ENCODE data around the gene CCDC138.

Gene CCDC138

DNA sequence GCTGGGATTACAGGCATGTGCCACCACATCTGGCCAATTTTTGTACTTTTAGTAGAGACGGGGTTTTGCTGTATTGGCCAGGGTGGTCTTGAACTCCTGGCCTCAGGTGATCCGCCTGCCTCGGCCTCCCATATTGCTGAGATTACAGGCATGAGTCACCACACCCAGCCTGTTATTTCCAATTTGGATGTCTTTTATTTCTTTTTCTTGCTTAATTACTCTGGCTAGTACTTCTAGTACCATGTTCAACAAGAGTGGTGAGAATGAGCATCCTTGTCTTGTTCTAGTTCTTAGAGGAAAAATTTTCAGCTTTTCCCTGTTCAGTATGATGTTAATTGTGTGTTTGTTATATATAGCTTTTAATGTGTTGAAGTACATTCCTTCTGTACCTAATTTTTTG, 23.4 kb downstream of the CCDC138 start:
- no peak for TF ChIP-seq POLR2A (IDR thresholded peaks at IDR 0.05; ENCODE audit: low read depth, low read length)
- DNase-seq (ENCODE audit: insufficient read length, low spot score) (no peak), FAIRE-seq (no peak)

DNA sequence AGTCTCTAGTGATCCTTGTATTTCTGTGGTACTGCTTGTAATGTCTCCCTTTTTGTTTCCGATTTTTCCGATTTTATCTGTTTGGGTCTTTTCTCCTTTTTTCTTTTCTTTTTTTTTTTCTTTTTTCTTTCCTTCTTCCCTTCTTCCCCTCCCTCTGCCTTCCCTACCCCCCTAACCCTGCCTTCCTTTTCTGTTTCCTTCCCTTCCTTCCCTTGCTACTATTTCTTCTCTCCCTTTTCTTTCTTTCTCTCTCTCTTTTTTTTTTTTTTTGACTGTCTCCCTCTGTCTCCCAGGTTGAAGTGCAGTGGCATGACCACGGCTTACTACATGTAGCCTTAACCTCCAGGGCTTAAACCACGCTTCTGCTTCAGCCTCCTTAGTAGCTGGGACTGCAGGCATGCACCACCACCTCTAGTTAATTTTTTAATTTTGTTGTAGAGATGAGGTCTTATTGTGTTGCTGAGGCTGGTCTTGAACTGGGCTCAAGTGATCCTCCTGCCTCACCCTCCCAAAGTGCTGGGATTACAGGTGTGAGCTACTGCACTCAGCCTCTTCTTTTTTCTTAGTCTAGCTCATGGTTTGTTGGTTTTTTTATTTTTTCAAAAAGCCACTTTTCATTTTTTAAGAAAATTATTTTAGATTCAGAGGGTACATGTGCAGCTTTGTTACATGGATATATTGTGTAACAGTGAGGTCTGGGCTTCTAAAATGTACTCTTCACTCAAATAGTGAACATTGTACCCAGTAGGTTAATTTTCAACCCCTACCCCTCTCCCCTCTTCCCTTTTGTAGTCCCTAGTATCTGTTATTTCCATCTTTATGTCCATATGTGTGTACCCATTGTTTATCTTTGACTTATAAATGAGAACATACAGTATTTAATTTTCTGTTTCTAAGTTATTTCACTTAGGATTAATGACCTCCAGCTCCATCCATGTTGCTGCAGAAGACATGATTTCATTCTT, 24.7 kb downstream of the CCDC138 start:
- no peak for DNase-seq (ENCODE audit: insufficient read length, low spot score)
- TF ChIP-seq POLR2A (IDR thresholded peaks at IDR 0.05; ENCODE audit: low read depth, low read length): no peak
- FAIRE-seq: no peak

DNA sequence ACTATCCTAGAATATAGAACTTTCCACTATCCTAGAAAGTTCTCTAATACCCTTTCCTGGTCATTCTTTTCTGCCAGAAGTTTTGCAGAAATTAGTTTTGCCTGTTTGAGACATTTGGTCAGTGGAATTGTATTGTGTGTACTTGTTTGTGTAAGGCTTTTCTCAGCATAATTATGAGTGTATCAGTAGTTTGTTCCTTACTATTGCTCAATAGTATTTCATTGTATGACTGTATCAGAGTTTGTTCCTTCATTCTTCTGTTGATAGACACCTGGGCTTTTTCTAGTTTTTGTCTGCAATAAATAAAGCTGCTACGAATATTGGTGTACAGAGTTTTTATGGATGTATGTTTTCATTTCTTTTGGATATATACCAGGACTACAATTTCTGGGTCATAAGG, 27.2 kb downstream of the CCDC138 start:
- no peak for FAIRE-seq
- DNase-seq (ENCODE audit: insufficient read length, low spot score): no peak
- TF ChIP-seq POLR2A (IDR thresholded peaks at IDR 0.05; ENCODE audit: low read depth, low read length): no peak

DNA sequence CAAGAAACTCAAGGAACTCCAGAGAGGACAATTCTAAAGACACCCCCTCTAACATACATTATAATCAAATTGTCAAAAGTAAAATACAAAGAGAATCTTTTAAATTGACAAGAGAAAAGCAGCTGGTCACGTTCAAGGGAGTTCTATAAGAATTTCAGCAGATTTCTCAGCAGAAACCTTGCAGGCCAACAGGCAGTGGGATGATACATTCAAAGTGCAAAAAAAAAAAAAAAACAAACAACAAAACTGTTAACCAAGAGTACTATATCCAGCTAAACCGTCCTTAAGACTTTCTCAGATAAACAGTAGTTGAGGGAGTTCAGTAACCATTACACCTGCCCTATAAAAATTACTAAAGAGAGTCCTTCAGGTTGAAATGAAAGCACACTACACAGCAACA, 33.9 kb downstream of the CCDC138 start:
- no peak for TF ChIP-seq POLR2A (IDR thresholded peaks at IDR 0.05; ENCODE audit: low read depth, low read length)
- no peak for FAIRE-seq
- no peak for DNase-seq (ENCODE audit: insufficient read length, low spot score)

DNA sequence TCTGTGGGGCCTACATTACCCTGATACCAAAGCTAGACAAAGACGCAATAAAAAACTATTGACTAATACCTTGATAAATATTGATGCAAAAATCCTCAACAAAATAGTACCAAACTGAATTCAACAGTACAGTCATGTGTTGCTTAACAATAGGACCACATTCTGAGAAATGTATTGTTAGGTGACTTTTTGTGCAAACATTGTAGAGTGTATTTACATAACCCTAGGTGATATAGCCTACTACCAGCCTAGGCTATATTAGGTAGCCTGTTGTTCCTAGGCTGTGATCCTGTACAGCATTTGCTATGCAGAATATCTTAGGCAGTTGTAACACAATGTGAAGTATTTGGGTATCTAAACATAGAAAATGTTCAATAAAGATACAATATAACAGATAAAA, 36.7 kb downstream of the CCDC138 start:
- DNase-seq (ENCODE audit: insufficient read length, low spot score): no peak
- FAIRE-seq: no peak
- TF ChIP-seq POLR2A (IDR thresholded peaks at IDR 0.05; ENCODE audit: low read depth, low read length): no peak

DNA sequence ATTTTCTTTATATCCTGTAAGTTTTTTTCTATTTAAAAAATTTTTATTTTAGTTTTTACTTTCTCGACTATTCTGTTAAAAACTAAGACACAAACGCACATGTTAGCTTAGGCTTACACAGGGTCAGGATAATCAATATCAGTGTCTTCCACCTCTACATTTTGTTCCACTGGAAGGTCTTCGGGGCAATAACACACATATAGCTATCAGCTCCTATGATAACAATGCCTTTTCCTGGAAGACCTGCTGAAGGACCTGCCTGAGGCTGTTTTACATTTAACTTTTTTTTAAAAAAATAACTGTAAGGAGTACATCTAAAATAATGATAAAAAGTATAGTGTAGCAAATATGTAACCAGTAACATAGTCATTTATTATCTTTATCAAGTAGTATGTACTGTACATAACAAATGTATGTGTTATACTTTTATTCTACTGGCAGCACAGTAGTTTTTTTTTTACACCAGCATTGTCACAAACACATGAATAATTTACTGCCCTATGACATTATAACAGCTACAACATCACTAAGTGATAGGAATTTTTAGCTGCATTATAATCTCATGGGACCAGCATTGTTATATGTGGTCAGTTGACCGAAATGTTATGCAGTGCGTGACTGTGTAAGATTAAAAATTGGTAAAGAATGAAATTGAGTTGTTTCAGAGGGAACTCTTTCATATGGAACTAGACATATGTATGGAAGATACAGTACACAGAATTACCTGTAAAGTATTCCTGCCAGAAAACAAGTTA, 37.9 kb downstream of the CCDC138 start:
- no peak for TF ChIP-seq POLR2A (IDR thresholded peaks at IDR 0.05; ENCODE audit: low read depth, low read length)
- FAIRE-seq (no peak), DNase-seq (ENCODE audit: insufficient read length, low spot score) (no peak)

DNA sequence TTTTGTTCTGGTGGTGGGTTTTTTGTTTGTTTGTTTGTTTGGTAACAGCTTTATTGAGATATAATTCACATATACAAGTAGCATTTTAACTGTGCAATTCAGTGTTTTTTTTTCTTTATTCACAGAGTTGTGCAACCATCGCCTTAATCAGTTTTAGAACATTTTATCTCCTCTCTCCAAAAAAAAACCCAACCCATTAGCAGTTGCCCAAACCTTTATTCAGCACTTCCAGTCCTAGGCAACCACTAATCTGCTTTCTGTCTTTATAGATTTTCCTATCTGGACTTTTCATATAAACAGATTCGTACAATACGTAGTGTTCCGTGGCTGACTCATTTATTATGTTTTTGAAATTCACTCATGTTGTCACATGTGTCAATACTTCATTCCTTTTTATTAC, 38.7 kb downstream of the CCDC138 start:
- FAIRE-seq (no peak), DNase-seq (ENCODE audit: insufficient read length, low spot score) (no peak)
- no peak for TF ChIP-seq POLR2A (IDR thresholded peaks at IDR 0.05; ENCODE audit: low read depth, low read length)

DNA sequence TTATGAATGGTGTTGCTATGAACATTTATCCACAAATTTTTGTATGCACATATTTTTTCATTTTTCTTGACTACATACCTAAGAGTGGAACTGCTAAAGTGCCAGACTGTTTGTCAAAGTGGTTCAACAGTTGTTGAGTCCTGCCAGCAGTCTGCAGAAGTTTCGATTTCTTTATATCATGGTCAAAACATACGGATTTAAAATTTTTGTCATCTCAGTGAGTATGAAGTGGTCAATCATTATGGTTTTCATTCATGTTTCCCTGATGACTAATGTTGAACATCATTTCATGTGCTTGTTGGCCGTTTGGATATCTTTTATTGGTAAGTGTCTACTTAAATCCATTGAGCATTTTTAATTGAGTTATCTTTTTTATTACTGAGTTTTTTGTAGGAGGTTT, 39.2 kb downstream of the CCDC138 start:
- no peak for DNase-seq (ENCODE audit: insufficient read length, low spot score)
- no peak for TF ChIP-seq POLR2A (IDR thresholded peaks at IDR 0.05; ENCODE audit: low read depth, low read length)
- peak; percentile 11 for FAIRE-seq

DNA sequence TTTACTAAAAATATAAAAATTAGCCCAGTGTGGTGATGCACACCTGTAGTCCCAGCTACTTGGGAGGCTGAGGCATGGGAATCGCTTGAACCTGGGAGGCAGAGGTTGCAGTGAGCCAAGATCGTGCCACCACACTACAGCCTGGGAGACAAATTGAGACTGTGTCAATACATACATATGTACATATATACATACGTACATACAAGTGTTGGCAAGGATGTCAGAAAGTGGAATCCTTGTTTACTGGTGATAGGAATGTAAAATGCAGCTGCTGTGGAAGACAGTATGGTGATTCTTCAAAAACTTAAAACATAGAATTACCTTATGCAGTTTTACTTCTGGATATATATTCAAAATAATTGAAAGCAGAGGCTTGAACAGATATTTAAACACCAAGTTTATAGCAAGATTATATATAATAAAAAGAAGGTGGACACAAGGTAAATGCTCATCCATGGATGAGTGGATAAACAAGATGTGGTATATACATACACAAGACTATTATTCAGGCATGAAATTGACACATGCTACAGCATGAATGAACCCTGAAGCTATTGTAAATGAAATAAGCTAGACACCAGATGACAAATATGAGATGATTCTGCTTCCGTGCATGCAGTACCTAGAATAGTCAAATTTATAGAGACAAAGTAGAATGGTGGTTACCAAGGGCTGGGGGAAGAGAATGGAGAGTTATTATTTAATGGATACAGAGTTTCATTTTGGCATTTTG, 43.2 kb downstream of the CCDC138 start:
- no peak for TF ChIP-seq POLR2A (IDR thresholded peaks at IDR 0.05; ENCODE audit: low read depth, low read length)
- no peak for FAIRE-seq
- no peak for DNase-seq (ENCODE audit: insufficient read length, low spot score)

DNA sequence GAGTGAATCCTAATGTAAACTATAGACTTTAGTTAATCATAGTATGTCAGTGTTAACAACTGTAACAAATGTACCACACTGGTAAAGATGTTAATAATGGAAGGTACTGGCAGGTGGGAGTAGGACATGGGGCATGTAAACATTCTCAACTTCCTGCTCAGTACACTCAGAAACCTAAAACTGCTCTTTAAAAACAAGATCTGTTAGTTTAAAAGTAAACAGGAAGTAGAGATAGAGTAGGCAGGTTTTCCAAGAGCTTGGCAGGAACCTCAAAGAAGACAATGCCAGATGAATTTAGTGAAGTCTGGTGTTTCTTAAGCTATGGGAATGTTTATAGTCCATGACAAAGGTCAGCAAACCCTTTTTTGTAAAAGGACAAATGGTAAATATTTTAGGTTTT, 46.6 kb downstream of the CCDC138 start:
- DNase-seq (ENCODE audit: insufficient read length, low spot score) (no peak), FAIRE-seq (peak; percentile 15)
- TF ChIP-seq POLR2A (IDR thresholded peaks at IDR 0.05; ENCODE audit: low read depth, low read length): no peak

DNA sequence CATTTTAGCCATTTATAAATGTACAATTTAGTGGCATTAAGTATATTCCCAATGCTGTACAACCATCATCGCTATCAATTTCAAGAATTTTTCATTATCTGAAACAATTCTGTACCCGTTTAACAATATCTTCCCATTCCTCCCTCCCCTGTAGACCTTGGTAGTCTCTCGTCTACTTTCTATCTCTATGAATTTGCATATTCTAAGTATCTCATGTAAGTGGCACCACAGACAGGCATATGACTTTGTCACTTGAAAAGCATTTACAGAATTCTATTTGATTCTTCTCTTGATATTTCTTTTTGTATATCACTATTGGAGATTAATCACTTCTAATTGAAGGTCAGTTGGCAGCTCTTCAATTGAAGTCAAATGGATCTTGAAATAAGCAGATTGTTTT, 48.0 kb downstream of the CCDC138 start:
- DNase-seq (ENCODE audit: insufficient read length, low spot score) (no peak), FAIRE-seq (no peak)
- TF ChIP-seq POLR2A (IDR thresholded peaks at IDR 0.05; ENCODE audit: low read depth, low read length): no peak

DNA sequence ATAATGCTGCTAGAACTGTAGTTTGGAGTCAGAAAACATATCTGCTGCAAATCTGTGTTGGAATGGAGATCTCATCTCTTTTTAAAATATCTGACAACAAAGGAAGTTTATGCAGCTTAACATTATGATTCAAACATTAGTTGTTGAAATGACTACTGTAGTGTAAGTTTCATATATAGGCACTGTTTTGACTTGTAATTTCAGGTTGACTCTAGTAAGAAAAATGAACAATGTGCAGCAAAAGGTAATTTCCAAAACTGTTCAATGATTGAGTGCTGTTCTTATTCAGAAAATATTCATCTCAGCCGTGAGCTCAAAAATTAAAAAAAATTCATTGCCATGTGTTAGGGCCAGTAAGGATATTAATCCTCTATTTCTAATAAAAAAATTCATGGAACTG, 48.5 kb downstream of the CCDC138 start:
- no peak for DNase-seq (ENCODE audit: insufficient read length, low spot score)
- no peak for TF ChIP-seq POLR2A (IDR thresholded peaks at IDR 0.05; ENCODE audit: low read depth, low read length)
- FAIRE-seq: no peak

DNA sequence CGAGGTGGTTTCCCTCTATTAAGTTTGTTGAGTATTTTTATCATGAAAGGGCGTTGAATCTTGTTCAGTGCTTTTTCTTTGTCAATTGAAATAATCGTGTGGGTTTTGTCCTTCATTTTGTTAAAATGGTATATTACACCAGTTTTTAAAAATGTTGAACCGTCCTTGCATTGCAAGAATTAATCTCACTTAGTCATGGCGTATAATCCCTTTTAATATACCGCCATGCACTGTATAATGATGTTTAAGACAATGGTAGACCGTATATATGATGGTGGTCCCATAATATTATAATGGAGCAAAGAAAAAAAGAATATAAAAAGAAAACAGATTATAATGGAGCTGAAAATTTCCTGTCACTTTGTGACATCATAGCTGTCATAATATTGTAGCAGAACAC, 50.6 kb downstream of the CCDC138 start:
- TF ChIP-seq POLR2A (IDR thresholded peaks at IDR 0.05; ENCODE audit: low read depth, low read length): no peak
- DNase-seq (ENCODE audit: insufficient read length, low spot score) (no peak), FAIRE-seq (no peak)

DNA sequence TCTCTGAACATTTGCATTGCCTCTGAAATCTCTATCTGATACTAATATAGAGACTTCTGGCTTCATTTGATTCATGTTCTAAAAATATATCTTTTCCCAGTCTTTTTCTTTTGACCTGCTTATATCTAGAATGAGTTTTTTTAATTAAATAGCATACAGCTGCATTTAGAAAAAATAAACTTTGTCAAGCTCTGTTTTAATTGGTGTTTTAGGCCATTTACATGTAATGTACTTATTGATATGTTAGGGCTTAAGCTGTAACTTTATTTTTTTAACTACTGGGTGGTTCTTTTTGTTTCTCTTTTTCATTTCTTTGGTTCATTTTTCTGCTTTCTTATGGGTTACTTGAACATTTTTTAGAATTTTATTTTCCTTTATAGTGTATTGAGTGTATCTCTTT, 54.9 kb downstream of the CCDC138 start:
- no peak for FAIRE-seq
- no peak for TF ChIP-seq POLR2A (IDR thresholded peaks at IDR 0.05; ENCODE audit: low read depth, low read length)
- DNase-seq (ENCODE audit: insufficient read length, low spot score): no peak

Measured in H54 (cell line).